ENCODE measurements around the gene HJV.

Gene HJV

GRCh38 chr1:146022403-146023127 lies 1.0 kb upstream of the HJV start:
- DNase-seq (ENCODE audit: extremely low read depth in 1 of 2, low read depth in 1 of 2): no peak

DNA sequence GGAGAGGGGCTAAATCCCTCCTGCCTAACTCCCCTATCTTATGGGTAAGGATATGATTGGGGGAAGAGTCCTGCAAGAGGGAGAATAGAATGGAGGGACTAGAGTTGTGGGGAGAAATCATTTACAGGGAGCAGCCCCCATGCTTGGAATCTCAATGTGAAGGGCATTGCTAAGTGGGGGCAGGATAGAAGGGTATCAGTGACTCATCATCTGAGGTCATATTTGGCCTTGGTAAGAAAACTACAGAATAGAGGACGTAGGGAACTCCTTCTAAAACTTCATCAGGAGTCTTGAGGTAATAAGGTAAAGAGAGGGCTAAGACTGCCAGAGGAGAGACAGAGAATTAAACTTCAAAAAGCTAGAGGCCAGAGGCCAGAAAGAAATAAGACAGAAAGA lies 487 bp downstream of the HJV start:
- no peak for DNase-seq (ENCODE audit: extremely low read depth in 1 of 2, low read depth in 1 of 2)

DNA sequence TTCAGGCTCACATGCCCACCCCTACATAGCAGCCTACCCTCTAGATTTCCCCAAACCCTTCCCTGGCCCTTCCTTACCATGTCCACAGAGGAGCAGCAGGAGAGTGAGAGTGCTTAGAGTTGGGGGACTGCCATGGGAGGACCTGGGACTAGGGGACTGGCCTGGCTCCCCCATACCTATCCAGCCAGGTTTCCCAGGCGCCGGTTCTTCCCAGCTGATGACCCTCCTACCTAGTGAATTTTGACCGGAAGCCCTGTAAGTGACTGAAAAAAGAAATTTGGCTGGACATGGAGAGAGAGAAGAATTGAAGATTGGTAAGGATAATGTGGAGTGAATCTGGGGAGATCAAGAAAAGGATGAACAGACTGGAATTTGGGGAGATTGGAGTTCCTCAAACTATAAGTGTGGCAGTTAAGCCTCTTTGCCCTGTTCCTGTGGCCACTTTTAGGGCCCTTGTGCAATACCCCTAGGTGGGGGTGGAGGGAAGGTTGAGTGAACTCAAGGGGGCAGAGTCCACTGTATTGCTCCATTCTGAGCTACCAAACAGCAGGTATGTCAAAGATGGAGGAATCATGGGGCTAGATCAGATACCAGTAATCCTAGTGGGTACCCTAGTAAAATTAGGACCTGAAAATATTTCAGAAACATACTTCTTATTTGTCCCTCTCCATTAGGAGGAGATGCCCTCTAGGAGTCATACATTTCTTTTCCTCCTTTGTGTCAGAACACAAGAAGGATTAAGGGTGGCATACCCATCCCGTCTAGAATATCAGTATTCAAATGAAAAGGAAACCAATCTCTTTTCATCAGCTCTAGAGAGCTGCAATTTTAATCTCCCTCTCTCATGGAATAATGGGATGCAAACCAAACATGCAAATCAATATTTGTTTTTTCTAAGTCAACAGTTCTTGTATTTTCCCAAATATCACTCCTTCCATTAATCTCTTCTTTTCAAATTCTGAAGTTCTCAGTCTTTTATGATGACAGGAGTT lies 1.2 kb downstream of the HJV start:
- DNase-seq (ENCODE audit: extremely low read depth in 1 of 2, low read depth in 1 of 2): no peak

GRCh38 chr1:146019231-146020057 lies 2.1 kb downstream of the HJV start:
- DNase-seq (ENCODE audit: extremely low read depth in 1 of 2, low read depth in 1 of 2): no peak

GRCh38 chr1:146016891-146017290 lies 4.6 kb downstream of the HJV start:
- no peak for DNase-seq (ENCODE audit: extremely low read depth in 1 of 2, low read depth in 1 of 2)

DNA sequence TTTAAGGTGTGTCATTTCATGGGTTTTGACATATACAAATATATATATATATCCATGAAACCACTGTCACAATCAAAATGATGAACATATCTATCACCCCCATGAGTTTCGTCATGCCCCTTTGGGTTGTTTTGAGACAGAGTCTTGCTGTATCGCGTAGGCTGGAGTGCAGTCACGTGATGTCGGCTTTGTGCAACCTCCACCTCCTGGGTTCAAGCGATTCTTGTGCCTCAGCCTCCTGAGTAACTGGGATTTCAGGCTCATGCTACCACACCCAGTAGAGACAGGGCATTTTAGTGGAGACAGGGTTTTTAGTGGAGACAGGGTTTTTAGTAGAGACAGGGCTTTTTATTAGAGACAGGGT lies 8.0 kb downstream of the HJV start:
- DNase-seq (ENCODE audit: extremely low read depth in 1 of 2, low read depth in 1 of 2): no peak

DNA sequence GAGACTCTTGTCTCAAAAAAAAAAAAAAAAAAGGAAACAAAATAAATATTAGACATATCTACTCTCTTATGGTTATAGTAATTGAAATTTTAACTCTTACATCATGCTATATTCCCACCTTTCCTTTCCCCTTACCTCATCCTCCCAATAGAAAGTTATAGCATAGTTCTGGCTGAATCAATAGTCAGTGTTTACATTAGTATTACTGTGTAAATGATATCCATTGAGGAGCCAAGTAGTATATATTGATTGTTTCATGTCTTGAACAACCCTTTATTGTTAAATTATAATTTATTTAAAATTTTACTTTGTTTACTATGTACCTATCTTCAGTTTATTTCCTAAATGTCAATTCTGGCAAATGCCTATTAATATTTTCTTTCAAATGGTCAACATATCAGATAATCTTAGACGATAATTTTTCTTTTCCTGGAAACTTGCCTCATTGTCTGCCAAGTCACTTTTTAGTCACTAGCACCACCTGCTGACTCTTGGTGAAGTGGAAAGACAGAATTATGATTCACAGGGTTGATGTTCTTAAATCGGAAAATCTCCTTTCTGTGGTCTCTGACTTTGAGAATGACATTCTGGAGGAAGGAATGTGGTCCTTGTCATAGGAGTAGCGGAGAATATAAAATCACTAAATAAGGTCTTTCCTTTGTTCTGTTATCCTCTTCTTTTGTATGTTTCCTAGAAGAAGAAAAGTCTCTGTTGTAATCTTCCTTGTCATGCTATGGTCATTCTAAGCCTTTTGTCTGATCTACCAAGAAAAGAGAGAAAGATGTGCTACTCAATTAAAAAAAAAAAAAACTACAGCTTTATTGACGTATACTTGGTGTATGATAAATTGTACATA lies 8.6 kb downstream of the HJV start:
- peak; percentile 16 to 22 for DNase-seq (ENCODE audit: extremely low read depth in 1 of 2, low read depth in 1 of 2)

GRCh38 chr1:146010126-146010738 lies 11.3 kb downstream of the HJV start:
- no peak for DNase-seq (ENCODE audit: extremely low read depth in 1 of 2, low read depth in 1 of 2)

DNA sequence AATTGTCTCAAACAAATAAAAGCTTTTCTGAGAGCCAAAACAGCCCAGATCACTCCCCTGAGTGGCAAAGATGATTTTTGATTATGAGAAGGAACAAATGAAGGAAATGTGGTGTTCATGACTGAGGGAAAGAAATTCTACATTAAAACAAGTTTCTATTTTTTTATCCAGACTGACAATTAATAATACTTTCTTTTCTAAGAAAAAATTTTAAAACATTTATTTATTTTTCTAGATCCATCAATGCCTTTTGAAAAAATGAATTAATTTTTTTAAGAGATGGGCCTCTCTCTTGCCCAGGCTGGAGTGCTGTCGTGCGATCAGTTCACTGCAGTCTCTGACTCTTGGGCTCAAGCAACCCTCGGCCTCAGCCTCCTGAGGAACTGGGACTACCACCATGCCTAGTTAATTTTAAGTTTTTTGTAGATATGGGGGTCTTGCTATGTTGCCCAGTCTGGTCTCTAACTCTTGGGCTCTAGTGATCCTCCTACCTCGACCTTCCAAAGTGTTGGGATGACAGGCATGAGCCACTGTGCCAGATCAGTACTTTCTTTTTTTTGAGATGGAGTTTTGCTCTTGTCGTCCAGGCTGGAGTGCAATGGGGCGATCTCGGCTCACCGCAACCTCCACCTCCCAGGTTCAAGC lies 13.9 kb downstream of the HJV start:
- no peak for DNase-seq (ENCODE audit: extremely low read depth in 1 of 2, low read depth in 1 of 2)

- no peak for DNase-seq (ENCODE audit: extremely low read depth in 1 of 2, low read depth in 1 of 2)
Measured at GRCh38 chr1:146001709-146002108, 19.8 kb downstream of the HJV start.

GRCh38 chr1:145999321-146000024 lies 22.1 kb downstream of the HJV start:
- DNase-seq (ENCODE audit: extremely low read depth in 1 of 2, low read depth in 1 of 2): no peak

DNA sequence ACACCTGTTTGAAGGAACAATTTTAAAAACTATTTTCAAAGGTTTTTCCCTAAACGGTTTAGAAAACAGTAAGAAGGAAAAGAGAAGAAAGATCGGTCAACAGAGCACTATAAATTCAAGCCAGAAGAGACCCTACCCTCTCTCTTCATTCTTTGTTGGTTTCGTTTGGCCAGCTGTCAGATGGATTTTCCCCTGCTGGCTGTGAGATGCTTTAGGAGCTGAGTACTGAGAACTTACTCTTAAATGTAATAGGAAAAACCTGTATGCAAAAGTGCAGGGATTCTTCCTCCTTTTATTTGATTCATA lies 23.9 kb downstream of the HJV start:
- no peak for DNase-seq (ENCODE audit: extremely low read depth in 1 of 2, low read depth in 1 of 2)

- peak in 1 of 2 donors; percentile 17 for DNase-seq (ENCODE audit: extremely low read depth in 1 of 2, low read depth in 1 of 2)
Measured at GRCh38 chr1:145997016-145997717, 24.4 kb downstream of the HJV start.

- peak; percentile 82 to 86 for DNase-seq (ENCODE audit: extremely low read depth in 1 of 2, low read depth in 1 of 2)
Measured at GRCh38 chr1:145996433-145997015, 25.0 kb downstream of the HJV start, which contains the start of gene TXNIP. Gene TXNIP, minus strand, starts transcription at chr1:145996579. Its CDS starts 313 bp downstream, at chr1:145996266.

- DNase-seq (ENCODE audit: extremely low read depth in 1 of 2, low read depth in 1 of 2): no peak
Measured at GRCh38 chr1:145995964-145996432, 25.5 kb downstream of the HJV start.

DNA sequence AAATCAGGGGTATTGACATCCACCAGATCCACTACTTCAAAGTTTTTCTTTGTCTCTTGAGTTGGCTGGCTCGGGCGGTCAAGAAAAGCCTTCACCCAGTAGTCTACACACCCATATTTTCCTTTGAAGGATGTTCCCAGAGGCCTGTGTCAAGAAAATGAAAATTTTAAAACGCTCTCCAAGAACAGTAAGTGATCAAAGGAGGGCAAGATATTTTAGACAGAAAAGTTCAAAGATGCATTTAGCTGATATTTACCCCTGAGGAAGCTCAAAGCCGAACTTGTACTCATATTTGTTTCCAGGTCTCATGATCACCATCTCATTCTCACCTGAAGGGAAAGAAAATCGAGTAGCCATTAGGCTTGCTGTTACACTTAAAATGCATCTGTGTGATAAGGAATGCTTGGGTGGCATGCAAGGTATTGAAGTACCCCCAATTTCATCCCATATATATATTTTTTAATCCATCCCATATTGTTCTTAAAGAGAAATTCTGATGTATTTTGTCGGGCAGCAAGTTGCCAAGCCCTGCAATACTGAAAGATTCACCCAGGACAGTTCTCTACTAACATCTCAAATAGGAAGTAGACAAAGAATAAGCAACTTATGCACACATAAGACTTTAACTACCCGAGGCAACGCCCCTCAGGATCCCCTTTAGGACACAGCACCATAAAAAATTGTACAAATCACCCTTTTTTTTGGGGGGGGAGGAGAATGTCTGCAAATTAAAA lies 26.2 kb downstream of the HJV start:
- no peak for DNase-seq (ENCODE audit: extremely low read depth in 1 of 2, low read depth in 1 of 2)
